Fibroblast of skin of left quadriceps (primary cell): Measurements from ENCODE around the gene DTNB.
"Not testable (repeated sequence)": the region's sequence is repeated elsewhere in the genome, so short reads cannot be mapped to it uniquely, and the experiment has no call there.

Experiments used
- DNase-seq, 2 experiments: peaks; one replicate each; pipeline ENCODE4 v3.0.0-alpha.2; 2013; ENCODE audit warnings: low read depth in 2 of 2

The DTNB gene

GRCh38 chr2:25673300-25674076 is at the start of gene DTNB:
Gene DTNB (minus strand): TSS chr2:25673577. CDS start chr2:25652660, 20,917 bp downstream.
- peak; percentile 38 to 45 for DNase-seq

GRCh38 chr2:25722224-25722623 is 48.8 kb upstream of the DTNB start:
- DNase-seq = no peak

DNA sequence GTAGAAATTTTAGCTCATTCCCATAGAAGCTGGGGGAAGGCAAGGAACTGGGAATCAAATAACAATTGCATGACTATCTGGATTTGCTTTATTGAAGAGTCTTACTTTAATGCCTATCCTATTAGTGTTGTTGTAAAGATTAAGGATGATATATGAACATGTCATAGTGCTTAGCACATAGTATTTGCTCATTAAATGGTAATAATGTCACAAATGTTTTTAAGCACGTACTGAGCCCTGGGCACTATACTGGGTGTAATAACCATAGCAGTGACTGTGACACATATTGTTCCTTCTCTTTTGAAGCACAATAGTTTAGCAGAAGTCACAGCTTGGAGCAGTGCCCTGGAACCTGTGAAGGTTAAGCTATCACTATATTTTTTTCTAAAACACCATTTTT is 47.2 kb upstream of the DTNB start:
- no peak for DNase-seq

GRCh38 chr2:25714740-25715139 is 41.4 kb upstream of the DTNB start:
- DNase-seq = no peak

GRCh38 chr2:25712455-25712854 is 39.1 kb upstream of the DTNB start:
- DNase-seq = no peak

GRCh38 chr2:25711675-25712354 is 38.4 kb upstream of the DTNB start:
- DNase-seq = no peak

DNA sequence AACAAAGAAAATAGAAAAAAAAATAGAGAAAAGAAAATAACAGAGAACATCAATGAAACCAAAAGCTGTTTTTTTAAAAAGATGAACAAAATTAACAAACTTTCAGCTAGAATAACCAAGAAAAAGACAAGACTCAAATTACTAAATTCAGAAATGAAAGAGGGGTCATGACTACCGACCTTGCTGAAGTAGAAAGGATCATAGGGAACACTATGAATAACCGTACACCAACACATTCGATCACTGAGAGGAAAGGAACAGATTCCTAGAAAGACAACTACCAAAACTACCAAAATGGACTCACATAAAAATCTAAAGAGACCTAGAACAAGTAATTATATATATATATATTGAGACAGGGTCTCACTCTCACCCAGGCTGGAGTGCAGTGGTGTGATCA is 37.4 kb upstream of the DTNB start:
- DNase-seq = no peak

- no peak for DNase-seq
These were observed 36.0 kb upstream of the DTNB start for GRCh38 chr2:25709349-25709748.

GRCh38 chr2:25707927-25708590 is 34.7 kb upstream of the DTNB start:
- no peak for DNase-seq

DNA sequence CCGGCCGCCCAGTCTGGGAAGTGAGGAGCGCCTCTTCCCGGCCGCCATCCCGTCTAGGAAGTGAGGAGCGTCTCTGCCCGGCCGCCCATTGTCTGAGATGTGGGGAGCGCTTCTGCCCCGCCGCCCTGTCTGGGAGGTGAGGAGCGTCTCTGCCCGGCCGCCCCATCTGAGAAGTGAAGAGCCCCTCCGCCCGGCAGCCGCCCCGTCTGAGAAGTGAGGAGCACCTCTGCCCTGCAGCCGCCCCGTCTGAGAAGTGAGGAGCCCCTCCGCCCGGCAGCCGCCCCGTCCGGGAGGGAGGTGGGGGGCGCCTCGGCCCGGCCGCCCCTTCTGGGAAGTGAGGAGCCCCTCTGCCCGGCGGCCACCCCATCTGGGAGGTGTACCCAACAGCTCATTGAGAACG is 32.2 kb upstream of the DTNB start:
- DNase-seq = not testable (repeated sequence)

DNA sequence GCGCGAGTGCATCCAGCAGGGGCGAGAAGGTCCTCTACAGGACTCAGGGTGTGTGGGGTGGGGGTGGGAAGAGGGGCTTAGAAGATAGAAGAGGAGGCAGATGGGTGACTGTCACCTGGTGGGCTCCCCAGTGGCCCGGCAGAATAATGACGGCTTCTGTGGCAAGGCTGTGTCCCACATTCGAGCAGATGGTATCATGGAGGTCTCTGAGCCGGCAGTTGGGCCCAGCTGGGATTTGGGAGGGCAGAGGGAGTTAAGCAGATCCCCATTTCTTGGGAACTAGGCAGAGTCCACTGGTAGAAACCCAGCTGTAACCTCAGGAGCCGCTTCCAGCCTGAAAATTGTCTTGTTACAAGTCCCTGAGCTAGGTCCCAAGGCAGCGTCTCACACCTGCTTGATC is 28.4 kb upstream of the DTNB start:
- DNase-seq = no peak

GRCh38 chr2:25700221-25700660 is 26.9 kb upstream of the DTNB start:
- peak; percentile 35 to 40 for DNase-seq

- DNase-seq = no peak
These were observed 25.8 kb upstream of the DTNB start for GRCh38 chr2:25699216-25699615.

GRCh38 chr2:25698752-25699151 is 25.4 kb upstream of the DTNB start:
- no peak for DNase-seq

DNA sequence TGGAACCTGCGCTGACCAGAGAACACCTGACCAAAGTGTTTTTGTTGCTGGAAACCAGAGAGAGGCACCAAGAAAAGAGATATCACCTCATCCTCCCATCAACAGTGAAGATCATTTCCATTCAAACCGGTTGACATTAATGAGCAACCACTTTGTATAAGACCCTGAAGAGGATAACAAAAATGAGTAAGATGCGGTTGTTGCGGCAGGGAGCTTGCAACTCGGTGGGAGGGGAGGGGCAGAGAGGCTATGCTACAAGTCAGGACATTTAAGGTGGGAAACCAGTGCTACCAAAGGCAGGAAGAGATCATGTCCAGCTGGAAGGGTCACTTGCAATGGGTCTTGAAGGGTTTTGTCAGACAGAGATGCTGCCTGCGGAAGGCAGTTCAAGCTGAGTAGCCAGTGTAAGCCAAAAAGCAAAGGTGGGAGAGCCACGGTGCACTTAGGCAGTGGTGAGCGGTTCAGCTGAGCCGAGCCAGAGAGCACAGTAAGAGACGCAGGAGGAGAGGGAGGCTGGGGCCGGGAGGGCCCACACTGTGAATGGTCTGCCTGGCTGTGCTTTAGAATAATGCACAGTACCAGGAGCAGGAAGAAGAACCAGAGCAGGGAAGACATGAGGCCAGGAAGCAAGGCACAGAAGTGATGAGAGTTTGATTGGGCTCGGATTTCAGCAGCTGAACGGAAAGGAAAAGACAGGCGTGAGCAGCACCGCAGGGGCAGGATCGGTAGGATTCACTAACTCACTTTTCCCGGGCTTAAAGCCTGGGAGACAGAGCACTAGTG is 24.4 kb upstream of the DTNB start:
- no peak for DNase-seq

- DNase-seq = no peak
These were observed 19.5 kb upstream of the DTNB start for GRCh38 chr2:25692737-25693445.

DNA sequence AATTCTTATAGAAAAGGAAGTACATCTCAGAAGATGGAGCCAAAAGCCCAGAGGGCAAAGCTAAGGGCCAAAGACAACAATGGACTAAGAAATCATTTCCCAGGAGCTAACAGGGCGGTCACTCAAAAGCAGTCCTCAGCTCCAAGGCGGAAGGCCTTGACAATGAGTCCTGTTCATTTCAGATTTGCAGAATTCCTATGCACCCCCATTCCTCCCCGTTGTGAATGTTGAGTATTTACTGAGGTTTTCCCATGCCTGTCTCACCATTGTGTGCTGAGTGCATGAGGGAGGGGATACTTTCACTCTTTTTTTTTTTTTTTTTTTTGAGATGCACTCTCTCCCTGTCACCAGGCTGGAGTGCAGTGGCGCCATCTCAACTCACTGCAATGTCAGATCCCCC is 18.8 kb upstream of the DTNB start:
- no peak for DNase-seq

DNA sequence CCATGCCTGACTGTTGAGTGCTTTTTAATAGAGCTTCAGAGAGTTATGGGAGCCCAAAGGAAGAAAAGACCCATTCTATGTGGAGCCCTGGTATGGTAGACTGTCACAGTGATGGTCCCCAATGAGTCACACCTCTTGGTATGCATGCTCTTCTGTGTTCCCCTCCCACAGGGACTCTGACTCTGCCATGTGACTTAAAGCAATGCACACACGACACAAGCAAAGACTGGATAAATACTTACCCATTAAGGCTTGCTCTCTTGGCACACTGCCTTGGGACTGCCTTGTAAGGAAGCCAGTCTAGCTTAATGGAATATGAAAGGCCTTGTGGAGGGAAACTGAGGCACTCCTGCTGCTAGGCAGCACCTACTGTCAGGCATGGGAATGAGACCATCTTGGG is 16.7 kb upstream of the DTNB start:
- no peak for DNase-seq

DNA sequence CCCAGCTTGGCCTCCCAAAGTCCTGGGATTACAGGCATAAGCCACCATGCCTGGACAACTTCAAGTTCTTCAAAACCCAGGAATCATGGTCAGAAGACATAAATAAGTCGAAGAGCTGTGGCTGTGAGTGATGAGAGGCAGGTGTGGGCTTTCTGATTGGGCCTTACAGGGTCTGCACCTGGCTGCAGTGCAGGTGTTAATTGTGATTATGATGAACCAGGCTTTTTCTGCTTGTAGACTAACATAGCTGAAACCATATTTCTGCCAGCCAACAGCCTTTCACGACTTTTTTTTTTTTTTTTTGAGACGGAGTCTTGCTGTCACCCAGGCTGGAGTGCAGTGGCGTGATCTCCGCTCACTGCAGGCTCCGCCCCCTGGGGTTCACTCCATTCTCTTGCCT is 14.9 kb upstream of the DTNB start:
- DNase-seq = no peak

DNA sequence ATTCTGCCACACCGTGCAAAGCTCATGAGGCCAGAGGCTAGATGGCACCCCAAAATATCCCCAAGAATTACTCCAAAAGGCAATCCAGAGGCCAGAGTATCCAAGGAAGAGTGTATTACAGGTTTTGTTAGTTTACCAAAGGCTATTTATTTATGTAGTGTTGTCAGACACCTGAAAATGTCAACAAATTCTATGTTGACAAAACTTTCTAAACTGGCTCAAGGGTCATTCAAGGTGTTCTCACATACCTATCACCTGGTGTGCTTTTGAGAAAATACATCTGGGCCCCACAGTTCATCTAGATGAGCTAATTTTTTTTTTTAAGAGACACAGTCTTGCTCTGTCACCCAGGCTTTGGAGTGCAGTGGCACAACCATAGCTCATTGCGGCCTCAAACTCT is 12.4 kb upstream of the DTNB start:
- DNase-seq = no peak
